CD1c-positive myeloid dendritic cell (primary cell): ENCODE data around the gene PPP1CA.
A peak's percentile ranks its signal among the peaks of the same experiment; 100 is the strongest.

Source experiments
- DNase-seq: peaks from one replicate; pipeline ENCODE4 v3.0.0-alpha.2; 2016; ENCODE audit errors: extremely low spot score

The PPP1CA gene

GRCh38 chr11:67370351-67371076, 31.1 kb downstream of the PPP1CA start:
- DNase-seq: no peak

DNA sequence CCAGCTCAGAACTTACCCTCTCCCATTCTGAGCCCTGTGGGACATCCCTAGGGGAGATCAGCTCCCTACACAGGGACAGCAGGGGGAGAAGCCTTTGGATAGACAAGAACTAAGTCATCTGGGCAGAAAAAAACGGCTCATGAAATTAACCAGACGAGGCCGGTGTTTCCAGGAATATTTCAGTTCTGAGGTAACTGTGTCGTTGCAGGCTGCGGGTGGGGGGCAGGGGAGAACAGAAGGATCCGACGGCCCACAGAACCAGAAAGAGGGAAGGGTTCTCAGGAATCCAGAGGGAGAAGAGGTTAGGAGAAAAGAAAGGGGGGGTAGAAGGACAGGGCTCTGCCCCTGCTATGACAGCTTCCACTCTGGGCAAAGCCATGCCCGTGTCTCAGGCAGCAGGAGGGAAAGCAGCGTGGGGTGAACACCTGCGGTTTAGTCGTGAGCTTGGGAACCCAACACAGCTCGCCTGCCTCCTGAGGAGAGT, 31.8 kb downstream of the PPP1CA start:
- DNase-seq: no peak

- no peak for DNase-seq
Observed at GRCh38 chr11:67369275-67369674, 32.4 kb downstream of the PPP1CA start.

- DNase-seq: no peak
Observed at GRCh38 chr11:67368621-67369020, 33.0 kb downstream of the PPP1CA start.

GRCh38 chr11:67367761-67368227, 33.9 kb downstream of the PPP1CA start:
- no peak for DNase-seq

DNA sequence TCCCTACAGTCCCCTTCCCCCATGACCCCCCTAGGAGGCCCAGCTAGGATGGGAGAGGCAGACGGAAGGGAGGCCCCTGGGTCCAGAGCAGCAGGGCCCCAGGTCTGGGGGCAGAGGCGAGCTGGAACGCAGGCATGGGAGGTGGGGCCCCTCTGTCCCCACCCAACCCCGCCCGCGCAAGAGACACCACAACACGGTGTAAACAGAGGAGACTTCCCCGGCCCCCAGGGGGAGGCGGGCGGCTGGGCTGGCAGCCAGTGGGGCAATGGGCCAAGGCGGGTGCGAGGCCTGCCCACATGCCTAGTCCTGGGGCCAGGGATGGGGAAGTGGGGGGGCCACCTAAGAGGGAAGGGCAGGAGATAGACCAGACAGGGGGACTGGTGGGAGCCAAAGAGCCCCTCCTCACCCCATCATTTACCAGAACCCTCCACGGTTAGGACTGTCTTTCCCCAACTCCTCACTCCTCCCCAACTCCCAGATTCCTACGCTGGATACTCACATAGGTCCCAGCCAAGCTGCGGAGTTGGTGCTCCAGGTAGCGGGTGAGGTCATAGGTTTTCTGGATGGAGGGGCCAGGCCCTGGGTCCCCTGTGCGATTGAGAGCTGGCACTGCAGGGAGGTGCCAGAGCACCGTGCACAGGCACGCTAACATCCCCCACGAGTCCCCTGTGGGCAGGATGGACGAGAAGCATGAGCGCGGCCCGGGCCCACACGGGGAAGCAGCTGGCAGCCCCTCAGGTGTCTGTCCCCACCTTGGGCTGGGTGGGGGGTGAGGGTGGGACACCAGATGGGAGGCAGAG, 34.5 kb downstream of the PPP1CA start:
- no peak for DNase-seq

- DNase-seq: no peak
Observed at GRCh38 chr11:67366546-67366945, 35.1 kb downstream of the PPP1CA start.

GRCh38 chr11:67365736-67366444, 35.8 kb downstream of the PPP1CA start:
- no peak for DNase-seq

- DNase-seq: no peak
Observed at GRCh38 chr11:67364783-67365722, 36.6 kb downstream of the PPP1CA start.

DNA sequence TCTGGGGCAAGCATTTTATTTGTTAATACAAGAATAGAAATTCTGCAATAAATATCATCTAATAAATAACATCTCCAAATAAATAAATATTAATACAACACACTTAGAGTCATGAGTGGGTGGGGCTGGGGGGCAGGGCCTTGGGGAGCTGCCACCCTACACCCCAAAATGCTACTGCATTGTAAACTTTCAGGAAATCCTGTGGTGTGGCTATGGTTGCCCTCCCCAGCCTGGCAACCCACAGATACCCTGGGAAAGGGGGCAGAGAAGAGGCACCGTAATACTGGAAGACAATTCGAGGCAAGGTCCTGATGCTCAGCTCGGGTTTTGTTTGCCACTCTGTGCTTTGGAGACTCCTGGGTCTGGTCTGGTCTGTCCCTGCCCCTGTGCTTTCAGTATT, 37.5 kb downstream of the PPP1CA start:
- DNase-seq: no peak

GRCh38 chr11:67357831-67358670, 43.6 kb downstream of the PPP1CA start:
- no peak for DNase-seq

- peak; percentile 95 for DNase-seq
Observed at GRCh38 chr11:67356864-67357561, 44.6 kb downstream of the PPP1CA start.

DNA sequence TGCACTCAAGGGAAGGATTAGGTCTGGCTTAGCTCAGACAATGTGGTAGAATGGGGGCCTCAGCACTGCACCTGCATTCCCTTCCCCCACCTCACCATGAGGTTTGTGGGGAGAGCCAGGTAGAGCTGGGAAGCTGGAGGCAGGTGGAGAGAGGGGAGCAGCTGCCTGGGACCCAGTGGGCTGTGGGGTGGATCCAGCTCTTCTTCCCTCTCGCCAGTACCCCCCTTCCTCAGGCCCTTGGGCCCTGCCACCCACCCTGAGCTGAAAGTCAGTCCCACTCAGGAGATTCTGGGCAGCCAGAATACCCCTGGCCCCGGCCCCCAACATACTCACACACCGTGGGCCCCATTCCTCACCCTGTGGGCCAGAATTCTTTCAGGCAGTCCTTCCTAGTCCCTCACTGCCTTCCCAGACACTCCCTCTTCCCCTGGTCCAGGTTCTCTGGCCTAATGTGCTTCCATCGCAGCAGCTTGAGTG, 45.2 kb downstream of the PPP1CA start:
- DNase-seq: no peak

DNA sequence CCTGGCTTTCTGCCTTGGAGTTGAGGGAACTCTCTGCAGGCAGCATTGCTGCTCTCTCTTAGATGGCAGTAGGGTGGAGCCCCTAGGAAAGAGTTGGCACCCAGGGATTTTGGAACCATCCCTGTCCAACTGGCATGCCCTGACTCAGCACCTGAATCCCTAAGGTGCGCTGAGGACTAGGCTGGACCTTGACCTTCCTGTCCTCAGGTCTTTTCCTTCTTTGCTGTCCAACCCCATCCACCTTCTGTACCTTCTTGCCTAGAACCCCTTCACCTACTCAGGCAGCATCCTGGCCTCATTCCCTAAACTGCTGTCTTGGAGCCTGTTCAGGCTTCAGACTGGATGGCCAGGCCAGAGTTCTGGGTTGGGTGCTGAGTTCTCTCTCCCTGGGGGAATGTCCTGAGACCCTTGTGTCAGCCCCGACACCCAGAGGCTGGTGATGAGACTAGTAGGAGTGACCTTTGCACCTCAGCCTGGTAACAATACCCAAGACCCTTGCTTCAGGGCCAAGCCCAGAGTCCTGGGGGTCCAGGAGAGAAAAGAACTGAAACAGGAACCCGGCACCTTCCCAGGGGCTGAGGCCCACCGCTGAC, 45.8 kb downstream of the PPP1CA start:
- no peak for DNase-seq

DNA sequence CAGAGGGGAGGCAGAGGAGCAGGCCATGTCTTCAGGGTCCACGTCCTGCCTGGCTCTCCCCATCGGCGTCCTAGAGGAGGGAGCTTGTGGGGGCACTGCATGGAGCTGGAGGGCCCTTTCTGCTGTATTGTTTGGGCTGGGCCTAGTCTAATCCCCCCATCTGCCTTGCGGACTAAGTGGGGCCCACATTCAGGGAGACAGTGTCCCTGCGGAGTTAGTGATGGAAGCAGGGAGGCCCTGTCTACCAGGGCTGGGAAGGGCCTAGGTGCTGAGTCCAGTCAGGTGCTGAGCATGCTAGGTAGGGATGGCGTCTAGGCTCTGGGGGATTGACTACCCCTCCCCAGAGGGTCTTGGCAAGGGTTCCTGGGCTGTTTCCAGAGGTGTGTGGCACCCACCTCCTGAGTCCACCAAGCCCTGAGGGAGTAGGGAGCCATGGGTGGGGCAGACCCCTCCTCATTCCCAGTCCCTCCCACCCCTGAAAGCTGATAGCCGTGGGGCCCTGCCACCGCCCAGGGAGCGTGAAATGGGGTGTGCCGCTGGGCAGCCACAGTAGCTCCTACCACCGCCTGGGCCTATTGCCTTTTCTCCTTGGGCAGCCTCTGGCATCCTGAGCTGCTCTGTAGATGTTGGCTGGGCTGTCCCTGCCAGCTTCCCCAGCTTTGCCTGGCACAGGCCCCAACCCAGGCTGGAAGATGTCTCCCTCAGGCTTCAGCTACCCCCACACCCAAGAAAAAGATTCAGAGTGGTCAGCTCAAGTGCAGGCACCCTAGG, 46.5 kb downstream of the PPP1CA start:
- DNase-seq: no peak

DNA sequence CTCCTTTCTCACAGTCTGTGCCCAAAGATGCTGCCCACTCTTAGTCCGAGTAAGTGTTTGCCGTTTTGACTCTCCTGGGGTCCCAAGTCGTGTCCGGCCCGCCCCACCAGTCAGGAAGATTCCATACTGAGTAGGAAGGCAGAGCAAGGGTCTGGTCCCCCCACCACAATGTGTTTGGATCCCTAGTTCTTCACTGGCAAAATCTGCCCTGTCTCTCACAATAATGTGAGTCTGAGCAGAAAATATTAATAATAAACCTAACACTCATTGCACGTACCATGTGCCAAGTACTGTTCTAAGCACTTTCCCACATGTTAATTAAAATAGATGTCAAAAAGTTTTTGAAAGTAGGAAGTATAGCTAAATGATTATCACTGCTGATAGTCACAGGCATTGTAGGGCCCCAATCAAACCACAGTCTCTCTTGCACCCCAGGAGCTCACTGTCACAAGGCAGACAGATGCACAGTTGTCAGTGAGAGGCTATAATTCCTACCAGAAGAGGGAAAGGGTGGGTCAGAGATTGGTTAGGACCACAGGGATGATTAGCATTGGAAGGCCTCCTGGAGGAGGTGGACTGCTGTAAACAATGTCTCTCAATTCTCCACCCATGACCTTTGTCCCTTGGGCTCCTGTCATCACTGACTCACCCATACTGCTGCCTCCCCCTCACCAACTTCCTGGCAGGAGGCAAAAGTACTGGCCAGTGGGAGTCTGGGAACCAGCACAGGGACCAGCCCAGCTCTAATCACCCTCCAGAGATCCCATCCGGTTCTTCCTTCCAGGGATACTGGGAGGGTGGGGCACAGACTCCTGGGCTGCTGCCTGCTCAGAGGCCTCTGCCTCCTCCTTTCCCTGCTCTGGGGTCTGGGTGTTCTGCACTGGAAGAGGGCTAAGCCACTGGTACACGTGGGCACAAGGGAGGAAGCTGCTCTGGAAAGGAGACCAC, 47.3 kb downstream of the PPP1CA start:
- peak; percentile 83 for DNase-seq
